H9 (cell line): ENCODE data around the gene EZH2. TPM values are rescaled to one million over a fixed set of nuclear protein-coding genes. Genes with fewer than 3 reads are reported as not detected.

Experiments
- DNase-seq: peaks from one replicate; pipeline ENCODE4 v3.0.0-alpha.2; 2017
- H2AFZ ChIP-seq: one replicate; pipeline ENCODE4 v1.6.1; 2013; ENCODE audit warnings: mild to moderate bottlenecking, low read length, control low read depth, moderate library complexity
- H2AK5ac ChIP-seq: 2 replicates; pipeline ENCODE4 v1.6.1; 2013; ENCODE audit warnings: low read length, control low read depth, mixed read lengths; ENCODE audit not compliant: insufficient read length
- H2BK120ac ChIP-seq: one replicate; pipeline ENCODE4 v1.6.1; 2013; ENCODE audit warnings: low read depth, mild to moderate bottlenecking, low read length, control low read depth, inconsistent platforms; ENCODE audit not compliant: poor library complexity, severe bottlenecking
- H2BK12ac ChIP-seq: 2 replicates; pipeline ENCODE4 v1.6.1; 2013; ENCODE audit warnings: low read length, control low read depth, mixed read lengths, low read depth; ENCODE audit not compliant: insufficient read length
- H2BK15ac ChIP-seq: 2 replicates; pipeline ENCODE4 v1.6.1; 2013; ENCODE audit warnings: low read depth, low read length, control low read depth
- H2BK20ac ChIP-seq: one replicate; pipeline ENCODE4 v1.6.1; 2013; ENCODE audit warnings: low read depth, mild to moderate bottlenecking, low read length, control low read depth, inconsistent platforms; ENCODE audit not compliant: poor library complexity, severe bottlenecking
- H2BK5ac ChIP-seq: 2 replicates; pipeline ENCODE4 v1.6.1; 2013; ENCODE audit warnings: low read length, control low read depth, mixed read lengths; ENCODE audit not compliant: insufficient read length
- H3K14ac ChIP-seq: 2 replicates; pipeline ENCODE4 v1.6.1; 2013; ENCODE audit warnings: low read length, control low read depth; ENCODE audit not compliant: insufficient read depth
- H3K18ac ChIP-seq: 2 replicates; pipeline ENCODE4 v1.6.1; 2013; ENCODE audit warnings: low read depth, mild to moderate bottlenecking, mixed read lengths, low read length, control low read depth; ENCODE audit not compliant: insufficient read length
- H3K23ac ChIP-seq: 2 replicates; pipeline ENCODE4 v1.6.1; 2013; ENCODE audit warnings: low read length, control low read depth, mixed read lengths, low read depth; ENCODE audit not compliant: insufficient read length
- H3K23me2 ChIP-seq: 2 replicates; pipeline ENCODE4 v1.6.1; 2013; ENCODE audit warnings: low read depth, mild to moderate bottlenecking, mixed read lengths, low read length, control low read depth; ENCODE audit not compliant: insufficient read length, poor library complexity, severe bottlenecking
- H3K27ac ChIP-seq: 2 replicates; pipeline ENCODE4 v1.5.1; 2013; ENCODE audit warnings: low read length, control low read depth, mixed read lengths, low read depth; ENCODE audit not compliant: insufficient read length
- H3K27me3 ChIP-seq: 2 replicates; pipeline ENCODE4 v1.6.1; 2013; ENCODE audit warnings: low read length, control low read depth, inconsistent platforms; ENCODE audit not compliant: insufficient read depth
- H3K4ac ChIP-seq: 2 replicates; pipeline ENCODE4 v1.6.1; 2013; ENCODE audit warnings: low read depth, mild to moderate bottlenecking, control low read depth, inconsistent platforms, low read length, moderate library complexity
- H3K4me1 ChIP-seq: 2 replicates; pipeline ENCODE4 v1.6.1; 2013; ENCODE audit warnings: low read length, control low read depth, inconsistent platforms; ENCODE audit not compliant: insufficient read depth
- H3K4me2 ChIP-seq: 2 replicates; pipeline ENCODE4 v1.6.1; 2013; ENCODE audit warnings: low read length, control low read depth, mixed read lengths; ENCODE audit not compliant: insufficient read length, insufficient read depth
- H3K56ac ChIP-seq: 2 replicates; pipeline ENCODE4 v1.6.1; 2013; ENCODE audit warnings: low read depth, mild to moderate bottlenecking, mixed read lengths, low read length, control low read depth; ENCODE audit not compliant: insufficient read length
- H3K79me1 ChIP-seq: 2 replicates; pipeline ENCODE4 v1.6.1; 2013; ENCODE audit warnings: low read depth, mild to moderate bottlenecking, moderate library complexity, low read length, control low read depth, inconsistent platforms; ENCODE audit not compliant: insufficient read depth, poor library complexity, severe bottlenecking
- H3K79me2 ChIP-seq: 2 replicates; pipeline ENCODE4 v1.6.1; 2013; ENCODE audit warnings: low read length, control low read depth, inconsistent platforms; ENCODE audit not compliant: insufficient read depth
- H3K9ac ChIP-seq: 2 replicates; pipeline ENCODE4 v1.6.1; 2013; ENCODE audit warnings: low read length, control low read depth, mixed read lengths; ENCODE audit not compliant: insufficient read length; ENCODE audit errors: extremely low read depth
- H3K9me3 ChIP-seq: one replicate; pipeline ENCODE4 v1.6.1; 2013; ENCODE audit warnings: low read depth, low read length, inconsistent platforms; ENCODE audit not compliant: control insufficient read depth
- H3T11ph ChIP-seq: one replicate; pipeline ENCODE4 v1.6.1; 2013; ENCODE audit warnings: mild to moderate bottlenecking, low read length, control low read depth, inconsistent platforms
- H4K20me1 ChIP-seq: one replicate; pipeline ENCODE4 v1.6.1; 2013; ENCODE audit not compliant: control insufficient read depth, insufficient read length, insufficient read depth
- H4K5ac ChIP-seq: 2 replicates; pipeline ENCODE4 v1.6.1; 2013; ENCODE audit warnings: low read depth, mild to moderate bottlenecking, mixed read lengths, low read length, control low read depth; ENCODE audit not compliant: insufficient read length
- H4K8ac ChIP-seq: replicated peaks from 2 replicates; pipeline ENCODE4 v1.6.1; 2013; ENCODE audit warnings: low read length, control low read depth, mixed read lengths, low read depth; ENCODE audit not compliant: insufficient read length
- H4K91ac ChIP-seq: 2 replicates; pipeline ENCODE4 v1.6.1; 2013; ENCODE audit warnings: low read depth, mild to moderate bottlenecking, moderate library complexity, mixed read lengths, low read length, control low read depth; ENCODE audit not compliant: insufficient read length
- H3K27ac Mint-ChIP-seq, 3 experiments: 2 replicates in 2 of 3; 3 replicates in 1 of 3; pipeline ENCODE4 v1.8.0; 2020 to 2021; ENCODE audit warnings: mixed read lengths in 3 of 3, mild to moderate bottlenecking in 1 of 3, moderate library complexity in 1 of 3
- H3K27me3 Mint-ChIP-seq: 2 replicates; pipeline ENCODE4 v1.8.0; 2021; ENCODE audit warnings: low read depth, mild to moderate bottlenecking, moderate library complexity, mixed read lengths
- H3K36me3 Mint-ChIP-seq, 3 experiments: 2 replicates in 2 of 3; 3 replicates in 1 of 3; pipeline ENCODE4 v1.8.0; 2020 to 2021; ENCODE audit warnings: low read depth in 3 of 3, mixed read lengths in 3 of 3; ENCODE audit not compliant: insufficient read depth in 1 of 3
- H3K4me1 Mint-ChIP-seq, 2 experiments: 2 replicates each; pipeline ENCODE4 v1.8.0; 2020; ENCODE audit warnings: mixed read lengths in 2 of 2
- H3K4me3 Mint-ChIP-seq, 2 experiments: 2 replicates in 1 of 2; 3 replicates in 1 of 2; pipeline ENCODE4 v1.8.0; 2020 to 2021; ENCODE audit warnings: mild to moderate bottlenecking in 2 of 2, mixed read lengths in 2 of 2, moderate library complexity in 1 of 2
- H3K9me3 Mint-ChIP-seq, 2 experiments: 2 replicates in 1 of 2; 3 replicates in 1 of 2; pipeline ENCODE4 v1.8.0; 2020; ENCODE audit warnings: mild to moderate bottlenecking in 2 of 2, mixed read lengths in 2 of 2, moderate library complexity in 1 of 2
- WGBS: extraction: QIAGEN DNeasy Blood & Tissue Kit; methylation state at CpG from one replicate; pipeline ENCODE4 v1.1.7; 2013; ENCODE audit warnings: missing lambda C conversion rate, low lambda C conversion rate, mixed read lengths; ENCODE audit not compliant: insufficient read length; ENCODE audit errors: extremely low coverage; 5-methylcytosine and 5-hydroxymethylcytosine counted together
- total RNA-seq: library from RNA; stranded (reverse); gene quantifications from 2 replicates; pipeline ENCODE4 v1.2.1, GENCODE V29; 2021
- TF ChIP-seq, protein P1 (sequence below): fragments of 200-600 bp; sonication (generic); conservative IDR thresholded peaks from 3 replicates; pipeline ENCODE4 v1.8.0; 2021; ENCODE audit warnings: antibody characterized with exemption, mild to moderate bottlenecking

Gene EZH2
- total RNA-seq, 1 experiment from 2014 or later = 41.3 TPM

DNA sequence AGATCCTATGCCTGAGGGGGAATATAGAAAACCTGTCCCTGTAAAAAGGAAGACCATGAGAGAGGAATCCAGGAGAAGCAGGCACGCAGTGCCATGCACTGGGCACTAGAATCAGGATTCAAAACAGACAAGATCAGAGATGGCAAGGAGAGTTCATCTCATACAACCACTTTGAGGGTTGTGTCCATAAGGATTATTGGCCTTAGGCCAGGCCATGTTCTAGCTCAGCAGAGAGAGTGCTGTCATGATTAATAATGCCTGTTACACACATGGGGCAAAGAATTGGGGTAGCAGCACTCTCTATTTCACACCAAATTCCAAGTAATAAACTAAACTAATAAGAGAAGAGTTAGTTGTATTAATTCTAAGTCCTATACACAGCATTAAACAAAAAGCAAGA lies 29.1 kb downstream of the EZH2 start:
- no CpG with 5 or more reads among the region's 1 CpG for WGBS
- H2BK15ac ChIP-seq = no peak overlapping the region
- no peak overlapping the region for H2BK20ac ChIP-seq
- TF ChIP-seq, protein P1, sequence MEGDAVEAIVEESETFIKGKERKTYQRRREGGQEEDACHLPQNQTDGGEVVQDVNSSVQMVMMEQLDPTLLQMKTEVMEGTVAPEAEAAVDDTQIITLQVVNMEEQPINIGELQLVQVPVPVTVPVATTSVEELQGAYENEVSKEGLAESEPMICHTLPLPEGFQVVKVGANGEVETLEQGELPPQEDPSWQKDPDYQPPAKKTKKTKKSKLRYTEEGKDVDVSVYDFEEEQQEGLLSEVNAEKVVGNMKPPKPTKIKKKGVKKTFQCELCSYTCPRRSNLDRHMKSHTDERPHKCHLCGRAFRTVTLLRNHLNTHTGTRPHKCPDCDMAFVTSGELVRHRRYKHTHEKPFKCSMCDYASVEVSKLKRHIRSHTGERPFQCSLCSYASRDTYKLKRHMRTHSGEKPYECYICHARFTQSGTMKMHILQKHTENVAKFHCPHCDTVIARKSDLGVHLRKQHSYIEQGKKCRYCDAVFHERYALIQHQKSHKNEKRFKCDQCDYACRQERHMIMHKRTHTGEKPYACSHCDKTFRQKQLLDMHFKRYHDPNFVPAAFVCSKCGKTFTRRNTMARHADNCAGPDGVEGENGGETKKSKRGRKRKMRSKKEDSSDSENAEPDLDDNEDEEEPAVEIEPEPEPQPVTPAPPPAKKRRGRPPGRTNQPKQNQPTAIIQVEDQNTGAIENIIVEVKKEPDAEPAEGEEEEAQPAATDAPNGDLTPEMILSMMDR = no peak
- H4K91ac ChIP-seq = no peak overlapping the region
- H2BK5ac ChIP-seq = no peak overlapping the region
- peaks cover 0 to 4% (median 0%) of the 10 kb centered on the region in 3 experiments; a peak in 1 of 7 replicates for H3K36me3 Mint-ChIP-seq
- no peaks in the 10 kb centered on the region for H4K20me1 ChIP-seq
- H2BK12ac ChIP-seq = no peak overlapping the region
- H3K27me3 Mint-ChIP-seq = no peaks in the 10 kb centered on the region
- no peak overlapping the region for H4K8ac ChIP-seq
- no peak overlapping the region for H3K27ac ChIP-seq
- no peak overlapping the region for H4K5ac ChIP-seq
- H3K27me3 ChIP-seq = no peaks in the 10 kb centered on the region
- H3K56ac ChIP-seq = no peak overlapping the region
- no peak overlapping the region for H3K27ac Mint-ChIP-seq
- H3K9me3 ChIP-seq = no peaks in the 10 kb centered on the region
- no peaks in the 10 kb centered on the region for H3K9me3 Mint-ChIP-seq
- H3K4me3 Mint-ChIP-seq = no peak overlapping the region
- H3K4ac ChIP-seq = no peak overlapping the region
- H3T11ph ChIP-seq = no peak overlapping the region
- H3K14ac ChIP-seq = no peak overlapping the region
- peaks cover 33% of the 10 kb centered on the region; the same call in 1 of the 2 replicates for H3K79me2 ChIP-seq
- H2AK5ac ChIP-seq = no peak overlapping the region
- no peak overlapping the region for H3K4me2 ChIP-seq
- H3K79me1 ChIP-seq = peaks cover 4% of the 10 kb centered on the region
- no peak overlapping the region for H2BK120ac ChIP-seq
- no peaks in the 10 kb centered on the region for H3K23me2 ChIP-seq
- H3K9ac ChIP-seq = no peak overlapping the region
- H2AFZ ChIP-seq = no peak overlapping the region
- DNase-seq = no peak
- no peak overlapping the region for H3K23ac ChIP-seq
- H3K18ac ChIP-seq = no peak overlapping the region
- peaks cover 31 to 35% of the 10 kb centered on the region in 2 experiments for H3K4me1 Mint-ChIP-seq
- peaks cover 4% of the 10 kb centered on the region; the same call in 1 of the 2 replicates for H3K4me1 ChIP-seq
